T-cell (primary cell): Measurements from ENCODE around the gene JADE2. TPM values are rescaled to one million over a fixed set of nuclear protein-coding genes. Genes with fewer than 3 reads are reported as not detected.
A peak's percentile ranks its signal among the peaks of the same experiment; 100 is the strongest.
"Not testable (repeated sequence)": the region's sequence is repeated elsewhere in the genome, so short reads cannot be mapped to it uniquely, and the experiment has no call there.

Source experiments
- ATAC-seq, 4 experiments: fragments of 200-7000 bp in 3 of 4; fragments of 150-1000 bp in 1 of 4; cut with Tn5 transposase; replicated peaks in 1 of 4; 1 replicate in 3 of 4; 2 replicates in 1 of 4; pipeline ENCODE4 v1.10.0; 2021; ENCODE audit warnings: moderate library complexity in 3 of 4, mild to moderate bottlenecking in 2 of 4, moderate number of reproducible peaks in 1 of 4
- CTCF ChIA-PET, 2 donors: fragments of 300-600 bp; sonication (Branson Sonifier 250); formaldehyde crosslinking; loops; one replicate each; lab custom pipeline; 2022; ENCODE audit warnings: antibody characterized with exemption in 2 of 2; lab: Charles Lee
- POLR2A ChIA-PET, 2 donors: fragments of 300-600 bp; sonication (Branson Sonifier 250); formaldehyde crosslinking; loops; one replicate each; lab custom pipeline; 2022; ENCODE audit warnings: antibody characterized with exemption in 2 of 2; lab: Charles Lee
- DNase-seq, 35 experiments: peaks; one replicate each; pipeline versions ENCODE4 v3.0.0 to v3.0.0-alpha.2; 2013 to 2023
- H3K27ac ChIP-seq: one replicate; pipeline ENCODE4 v1.5.1; 2013; ENCODE audit warnings: low read length
- H3K27me3 ChIP-seq, 2 experiments: replicated peaks in 1 of 2; 1 replicate in 1 of 2; 2 replicates in 1 of 2; pipeline versions ENCODE4 v1.6.1 to v1.7.0; 2013; ENCODE audit warnings: low read length in 1 of 2, mixed read lengths in 1 of 2; ENCODE audit not compliant: control insufficient read depth in 2 of 2, insufficient read depth in 2 of 2; ENCODE audit errors: extremely low read depth in 1 of 2
- H3K36me3 ChIP-seq, 2 donors: 1 replicate in 1 of 2; 2 replicates in 1 of 2; pipeline versions ENCODE4 v1.6.1 to v1.7.0; 2013; ENCODE audit warnings: low read length in 1 of 2; ENCODE audit not compliant: control insufficient read depth in 2 of 2, insufficient read depth in 1 of 2; ENCODE audit errors: extremely low read depth in 1 of 2
- H3K4me1 ChIP-seq, 2 experiments: 1 replicate in 1 of 2; 2 replicates in 1 of 2; pipeline versions ENCODE4 v1.6.1 to v1.7.0; 2013; ENCODE audit warnings: low read length in 2 of 2, mixed read lengths in 1 of 2; ENCODE audit not compliant: insufficient read depth in 2 of 2, control insufficient read depth in 1 of 2; ENCODE audit errors: extremely low read depth in 1 of 2
- H3K4me3 ChIP-seq, 2 donors: 1 replicate in 1 of 2; 2 replicates in 1 of 2; pipeline versions ENCODE4 v1.5.1 to v1.7.0; 2013; ENCODE audit warnings: mild to moderate bottlenecking in 2 of 2, low read length in 1 of 2, moderate library complexity in 1 of 2; ENCODE audit not compliant: control insufficient read depth in 1 of 2; ENCODE audit errors: extremely low read depth in 1 of 2
- H3K9me3 ChIP-seq: 2 replicates; pipeline ENCODE4 v1.7.0; 2013
- H3K27ac Mint-ChIP-seq, 2 donors: one replicate each; pipeline ENCODE4 v1.8.0; 2020 to 2021; ENCODE audit warnings: mild to moderate bottlenecking in 2 of 2, mixed read lengths in 2 of 2
- H3K27me3 Mint-ChIP-seq, 2 donors: one replicate each; pipeline ENCODE4 v1.8.0; 2021 to 2022; ENCODE audit warnings: mixed read lengths in 2 of 2
- H3K36me3 Mint-ChIP-seq: one replicate; pipeline ENCODE4 v1.8.0; 2021; ENCODE audit warnings: mixed read lengths
- H3K4me1 Mint-ChIP-seq, 3 donors: one replicate each; pipeline ENCODE4 v1.8.0; 2020 to 2022; ENCODE audit warnings: mixed read lengths in 3 of 3, mild to moderate bottlenecking in 1 of 3
- H3K4me3 Mint-ChIP-seq, 3 donors: one replicate each; pipeline ENCODE4 v1.8.0; 2020 to 2022; ENCODE audit warnings: mild to moderate bottlenecking in 3 of 3, mixed read lengths in 3 of 3, moderate library complexity in 3 of 3
- H3K9me3 Mint-ChIP-seq, 3 donors: one replicate each; pipeline ENCODE4 v1.8.0; 2020 to 2022; ENCODE audit warnings: mixed read lengths in 3 of 3
- WGBS: methylation state at CpG from one replicate; pipeline ENCODE4 v1.1.5; 2013; ENCODE audit warnings: missing lambda C conversion rate; ENCODE audit not compliant: insufficient coverage; 5-methylcytosine and 5-hydroxymethylcytosine counted together
- total RNA-seq, 35 experiments: library from RNA in 6 of 35; stranded (reverse) in 6 of 35; fragments of 120-200 nt in 1 of 35; gene quantifications; one replicate each; pipeline versions ENCODE4 v1.2.1 to v1.2.4 and lab custom pipeline; 2013 to 2026

Gene JADE2
- total RNA-seq, 5 donors from 2014 or later (not counting 1 experiment from before 2014, with no cell fraction given), result 163 to 263 (median 239) TPM

- Histone ChIP-seq H3K27me3 (no peaks in the 10 kb centered on the region), H3K36me3 (peaks cover 21 to 71% of the 10 kb centered on the region in 2 donors), H3K4me3 (no peak overlapping the region), H3K4me1 (peaks cover 0 to 53% of the 10 kb centered on the region in 2 experiments), H3K27ac (peak overlapping the region; percentile 77), H3K9me3 (no peaks in the 10 kb centered on the region)
- WGBS, result 15% methylated on average over 4 of the region's 11 CpGs
- Mint-ChIP-seq H3K4me1 (peaks cover 42 to 60% (median 50%) of the 10 kb centered on the region in 3 donors), H3K27me3 (no peaks in the 10 kb centered on the region), H3K27ac (peak overlapping the region; percentile 85 to 92), H3K4me3 (peak overlapping the region; percentile 39 to 52 (median 41)), H3K36me3 (peaks cover 39% of the 10 kb centered on the region), H3K9me3 (no peaks in the 10 kb centered on the region)
- ChIA-PET POLR2A (interaction anchor here (0.6 to 0.7 kb wide), 2 partner anchors 63 to 134 kb away, joined by 3 read pairs; no protein-coding TSS in a partner anchor), CTCF (interaction anchor here in 1 of 2 donors (0.6 to 3.1 kb wide), 2 partner anchors 28 to 31 kb away, joined by 6 to 14 read pairs; no protein-coding TSS in a partner anchor)
- ATAC-seq (peak; percentile 88 to 93 (median 91)), DNase-seq (peak; percentile 38 to 89 (median 81))
Measured at GRCh38 chr5:134555890-134556311, 30.4 kb downstream of the JADE2 start.

GRCh38 chr5:134556588-134556987 is 31.1 kb downstream of the JADE2 start:
- not testable (repeated sequence) for H3K27me3 Mint-ChIP-seq, H3K27ac ChIP-seq, DNase-seq, H3K9me3 ChIP-seq, H3K9me3 Mint-ChIP-seq, ATAC-seq, H3K27me3 ChIP-seq, H3K4me3 ChIP-seq
- Mint-ChIP-seq H3K4me3 (peak overlapping the region in 1 of 3 donors; percentile 4), H3K4me1 (peaks cover 39 to 60% (median 48%) of the 10 kb centered on the region in 3 donors), H3K27ac (peak overlapping the region; percentile 62 to 82), H3K36me3 (peaks cover 42% of the 10 kb centered on the region)
- Histone ChIP-seq H3K4me1 (peaks cover 0 to 53% of the 10 kb centered on the region in 2 experiments), H3K36me3 (peaks cover 22 to 72% of the 10 kb centered on the region in 2 donors)
- CTCF ChIA-PET, result interaction anchor here in 1 of 2 donors (0.7 to 3.1 kb wide), 4 partner anchors 29 to 148 kb away, joined by 3 to 14 read pairs (median 5); no protein-coding TSS in a partner anchor
- WGBS, result 91% methylated on average over 3 of the region's 3 CpGs
- POLR2A ChIA-PET, result interaction anchor here in 1 of 2 donors (0.6 kb wide), 2 partner anchors 134 to 172 kb away, joined by 3 read pairs; no protein-coding TSS in a partner anchor

- Mint-ChIP-seq H3K36me3 (peaks cover 42% of the 10 kb centered on the region), H3K9me3 (no peaks in the 10 kb centered on the region), H3K4me3 (peak overlapping the region in 1 of 3 donors; percentile 4), H3K27ac (peak overlapping the region; percentile 62 to 82), H3K27me3 (no peaks in the 10 kb centered on the region), H3K4me1 (peaks cover 35 to 55% (median 44%) of the 10 kb centered on the region in 3 donors)
- Histone ChIP-seq H3K27me3 (no peaks in the 10 kb centered on the region), H3K4me1 (peaks cover 0 to 51% of the 10 kb centered on the region in 2 experiments), H3K36me3 (peaks cover 22 to 72% of the 10 kb centered on the region in 2 donors), H3K9me3 (no peaks in the 10 kb centered on the region), H3K27ac (no peak overlapping the region), H3K4me3 (no peak overlapping the region)
- ATAC-seq (no peak), DNase-seq (no peak)
- ChIA-PET CTCF (interaction anchor here in 1 of 2 donors (0.7 to 1.0 kb wide), 3 partner anchors 91 to 148 kb away, joined by 3 to 5 read pairs (median 5); no protein-coding TSS in a partner anchor), POLR2A (interaction anchor here in 1 of 2 donors (0.6 kb wide), 1 partner anchor 172 kb away, joined by 3 read pairs; no protein-coding TSS in a partner anchor)
Measured at GRCh38 chr5:134556994-134557393, 31.5 kb downstream of the JADE2 start.

- 89% methylated on average over 7 of the region's 7 CpGs for WGBS
- Mint-ChIP-seq H3K9me3 (no peaks in the 10 kb centered on the region), H3K4me1 (peaks cover 25 to 34% (median 25%) of the 10 kb centered on the region in 3 donors), H3K27me3 (no peaks in the 10 kb centered on the region), H3K36me3 (peaks cover 53% of the 10 kb centered on the region), H3K27ac (peak overlapping the region in 1 of 2 donors; percentile 34), H3K4me3 (no peak overlapping the region)
- Histone ChIP-seq H3K9me3 (no peaks in the 10 kb centered on the region), H3K36me3 (peaks cover 30 to 78% of the 10 kb centered on the region in 2 donors), H3K4me1 (peaks cover 0 to 35% of the 10 kb centered on the region in 2 experiments), H3K4me3 (no peak overlapping the region), H3K27ac (no peak overlapping the region), H3K27me3 (no peaks in the 10 kb centered on the region)
- ChIA-PET CTCF (no interaction called here), POLR2A (interaction anchor here (0.5 kb wide), 2 partner anchors 185 to 193 kb away, joined by 3 read pairs; no protein-coding TSS in a partner anchor)
- DNase-seq (no peak), ATAC-seq (no peak)
Measured at GRCh38 chr5:134559672-134560071, 34.2 kb downstream of the JADE2 start.

- Mint-ChIP-seq H3K4me3 (no peak overlapping the region), H3K36me3 (peaks cover 50% of the 10 kb centered on the region), H3K9me3 (no peaks in the 10 kb centered on the region), H3K4me1 (peaks cover 15 to 24% (median 15%) of the 10 kb centered on the region in 3 donors), H3K27me3 (no peaks in the 10 kb centered on the region), H3K27ac (no peak overlapping the region)
- Histone ChIP-seq H3K9me3 (no peaks in the 10 kb centered on the region), H3K4me3 (no peak overlapping the region), H3K27me3 (no peaks in the 10 kb centered on the region), H3K36me3 (peaks cover 30 to 78% of the 10 kb centered on the region in 2 donors), H3K4me1 (peaks cover 0 to 25% of the 10 kb centered on the region in 2 experiments), H3K27ac (no peak overlapping the region)
- ATAC-seq (no peak), DNase-seq (no peak)
- CTCF ChIA-PET, result interaction anchor here (0.5 to 0.6 kb wide), 3 partner anchors 33 to 520 kb away, joined by 3 to 4 read pairs (median 3); no protein-coding TSS in a partner anchor
- POLR2A ChIA-PET, result no interaction called here
- WGBS, result 97% methylated on average over 12 of the region's 15 CpGs
Measured at GRCh38 chr5:134560698-134561097, 35.2 kb downstream of the JADE2 start.

GRCh38 chr5:134561871-134562296 is 36.4 kb downstream of the JADE2 start:
- peaks cover 0 to 22% of the 10 kb centered on the region in 2 experiments for H3K4me1 ChIP-seq
- H3K4me3 ChIP-seq, result no peak overlapping the region
- peaks cover 30 to 86% of the 10 kb centered on the region in 2 donors for H3K36me3 ChIP-seq
- Mint-ChIP-seq H3K4me1 (peaks cover 3 to 19% (median 7%) of the 10 kb centered on the region in 3 donors), H3K27ac (no peak overlapping the region), H3K36me3 (peaks cover 48% of the 10 kb centered on the region), H3K9me3 (no peaks in the 10 kb centered on the region), H3K4me3 (no peak overlapping the region), H3K27me3 (no peaks in the 10 kb centered on the region)
- DNase-seq (no peak), ATAC-seq (no peak)
- no peaks in the 10 kb centered on the region for H3K9me3 ChIP-seq
- POLR2A ChIA-PET, result interaction anchor here in 1 of 2 donors (0.7 kb wide), 1 partner anchor 248 kb away, joined by 3 read pairs; no protein-coding TSS in a partner anchor
- CTCF ChIA-PET, result no interaction called here
- H3K27me3 ChIP-seq, result no peaks in the 10 kb centered on the region
- no peak overlapping the region for H3K27ac ChIP-seq
- 99% methylated on average over 6 of the region's 9 CpGs for WGBS
